AG04449 (cell line): ENCODE measurements around the gene STXBP5.

Experiments
- CTCF ChIA-PET: fragments of 350-600 bp; formaldehyde crosslinking; extraction: SDS; loops from one replicate; lab custom pipeline; 2021; ENCODE audit warnings: antibody characterized with exemption; lab: Yijun Ruan, JAX
- POLR2A ChIA-PET: fragments of 400-600, 350-600 bp; formaldehyde crosslinking; extraction: SDS; loops from one replicate; lab custom pipeline; 2020; ENCODE audit warnings: antibody characterized with exemption, inconsistent platforms; lab: Yijun Ruan, JAX
- DNase-seq: peaks from one replicate; pipeline ENCODE4 v3.0.0-alpha.2; 2010; ENCODE audit warnings: low read depth, low spot score
- H3K4me3 ChIP-seq: 2 replicates; pipeline ENCODE4 v1.5.1; 2011; ENCODE audit warnings: low read depth, mild to moderate bottlenecking, control low read depth, low read length
- TF ChIP-seq, protein P1 (sequence below): IDR thresholded peaks from one replicate; pipeline ENCODE4 v1.5.1; 2011; ENCODE audit warnings: mild to moderate bottlenecking, moderate library complexity, low read length, control low read depth, inconsistent platforms; ENCODE audit not compliant: insufficient read depth; ENCODE audit errors: missing control alignments

STXBP5 gene

DNA sequence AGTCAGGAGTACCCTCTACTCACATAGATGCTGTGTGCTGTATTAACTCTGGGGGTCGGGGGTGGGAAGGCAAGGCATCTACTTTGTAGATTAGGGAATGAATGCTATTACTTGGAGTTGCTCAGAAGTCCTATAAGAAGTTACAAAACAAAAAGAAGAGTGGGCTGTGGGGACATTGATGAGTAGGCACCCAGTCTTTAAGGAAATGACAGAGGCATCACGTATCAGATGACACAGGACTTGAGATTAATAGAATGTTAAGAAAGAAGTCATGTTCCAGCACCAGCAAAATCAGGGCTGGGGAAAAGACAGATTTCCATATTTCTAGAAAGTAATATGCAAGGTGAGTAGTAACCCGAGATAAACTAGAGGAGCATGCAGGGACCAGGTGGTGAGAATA lies 19.0 kb upstream of the STXBP5 start:
- no peak overlapping the region for H3K4me3 ChIP-seq
- TF ChIP-seq, protein P1, sequence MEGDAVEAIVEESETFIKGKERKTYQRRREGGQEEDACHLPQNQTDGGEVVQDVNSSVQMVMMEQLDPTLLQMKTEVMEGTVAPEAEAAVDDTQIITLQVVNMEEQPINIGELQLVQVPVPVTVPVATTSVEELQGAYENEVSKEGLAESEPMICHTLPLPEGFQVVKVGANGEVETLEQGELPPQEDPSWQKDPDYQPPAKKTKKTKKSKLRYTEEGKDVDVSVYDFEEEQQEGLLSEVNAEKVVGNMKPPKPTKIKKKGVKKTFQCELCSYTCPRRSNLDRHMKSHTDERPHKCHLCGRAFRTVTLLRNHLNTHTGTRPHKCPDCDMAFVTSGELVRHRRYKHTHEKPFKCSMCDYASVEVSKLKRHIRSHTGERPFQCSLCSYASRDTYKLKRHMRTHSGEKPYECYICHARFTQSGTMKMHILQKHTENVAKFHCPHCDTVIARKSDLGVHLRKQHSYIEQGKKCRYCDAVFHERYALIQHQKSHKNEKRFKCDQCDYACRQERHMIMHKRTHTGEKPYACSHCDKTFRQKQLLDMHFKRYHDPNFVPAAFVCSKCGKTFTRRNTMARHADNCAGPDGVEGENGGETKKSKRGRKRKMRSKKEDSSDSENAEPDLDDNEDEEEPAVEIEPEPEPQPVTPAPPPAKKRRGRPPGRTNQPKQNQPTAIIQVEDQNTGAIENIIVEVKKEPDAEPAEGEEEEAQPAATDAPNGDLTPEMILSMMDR: no peak
- POLR2A ChIA-PET: no interaction called here
- CTCF ChIA-PET: no interaction called here
- no peak for DNase-seq

DNA sequence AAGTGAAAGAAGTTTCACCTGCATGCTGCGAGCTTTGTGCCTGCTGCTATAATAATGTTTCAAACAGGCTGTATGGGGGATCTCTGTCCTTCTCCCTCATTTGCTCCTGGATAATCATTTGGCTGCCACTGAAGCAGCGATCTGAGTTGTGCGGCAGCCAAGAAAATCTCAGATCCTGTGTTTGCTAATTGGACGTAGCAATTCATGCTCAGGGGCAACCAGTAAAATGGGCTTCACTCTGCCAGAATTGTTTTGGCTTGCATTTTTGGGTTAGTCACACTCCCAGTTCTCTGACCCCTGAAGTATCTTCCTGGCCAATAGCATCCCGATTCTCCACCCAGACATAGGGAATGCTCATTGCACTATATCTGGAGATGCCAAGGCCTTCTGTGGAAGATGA lies 13.7 kb upstream of the STXBP5 start:
- no peak overlapping the region for H3K4me3 ChIP-seq
- ChIA-PET CTCF (interaction anchor here (1.3 to 1.6 kb wide), 2 partner anchors 9 to 19 kb away, joined by 3 to 4 read pairs; no protein-coding TSS in a partner anchor), POLR2A (no interaction called here)
- no peak for DNase-seq
- TF ChIP-seq, protein P1: no peak

DNA sequence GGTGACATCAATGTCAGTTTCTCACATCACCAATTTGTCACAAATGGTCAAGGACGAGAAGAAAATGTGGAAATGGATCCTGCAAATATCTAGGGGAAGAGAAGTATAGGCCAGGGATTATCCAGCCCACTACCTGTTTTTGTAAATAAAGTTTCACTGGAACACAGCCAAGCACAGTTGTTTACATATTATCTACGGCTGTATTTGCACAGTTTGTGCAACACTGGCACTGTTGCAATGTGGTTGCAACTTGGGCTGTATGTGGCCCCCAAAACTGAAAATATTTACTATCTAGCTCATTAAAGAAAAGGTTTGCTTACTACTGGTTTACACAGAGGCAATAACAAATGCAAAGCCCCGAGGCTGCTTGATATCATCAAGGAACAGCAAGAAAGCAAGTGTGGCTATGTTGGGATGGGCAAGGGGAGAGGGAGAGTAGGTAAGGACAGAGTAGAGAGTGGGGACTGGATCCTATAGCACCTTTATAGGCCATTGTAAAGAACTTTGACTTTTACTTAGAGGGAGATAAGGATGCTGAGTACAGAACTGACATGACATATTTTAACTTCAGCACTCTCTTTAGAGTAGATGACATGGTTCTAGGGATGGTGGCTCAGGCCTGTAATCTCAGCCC lies 11.8 kb upstream of the STXBP5 start:
- TF ChIP-seq, protein P1: no peak
- POLR2A ChIA-PET: no interaction called here
- no peak for DNase-seq
- H3K4me3 ChIP-seq: no peak overlapping the region
- CTCF ChIA-PET: interaction anchor here (1.5 kb wide), 1 partner anchor 15 kb away, joined by 3 read pairs; no protein-coding TSS in a partner anchor

DNA sequence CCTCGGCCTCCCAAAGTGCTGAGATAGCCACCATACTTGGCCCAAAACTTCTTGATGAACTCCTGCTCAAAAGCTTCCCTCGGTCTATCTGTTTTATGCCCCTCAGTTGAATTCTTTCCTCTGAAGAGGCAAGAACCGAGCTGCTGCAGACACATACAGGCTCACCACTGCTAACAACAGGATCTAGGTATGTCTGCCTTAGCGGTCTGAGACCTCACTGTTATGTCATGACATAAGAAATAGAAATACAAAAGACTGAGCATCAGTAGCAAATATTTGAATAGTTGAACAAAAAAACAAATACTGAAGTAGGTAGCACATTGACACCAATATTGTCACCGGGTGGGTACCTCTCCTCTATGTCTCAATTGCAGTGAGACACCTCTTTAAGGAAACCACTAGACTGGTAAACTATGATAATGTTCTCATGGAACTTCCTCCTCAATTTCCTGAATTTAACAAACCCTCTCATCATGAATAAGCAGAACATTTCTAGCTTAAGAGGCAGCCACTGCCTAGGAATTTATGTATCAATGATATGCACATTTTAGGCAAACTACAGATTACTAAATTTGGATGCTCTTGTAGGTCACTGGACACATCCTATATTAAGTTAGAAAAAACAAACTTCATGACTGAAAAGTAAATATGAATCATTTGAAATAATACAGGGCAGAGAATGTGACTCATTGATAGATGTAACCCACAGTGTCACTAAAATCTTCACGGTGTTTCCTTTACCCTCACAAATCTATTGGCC lies 9.4 kb upstream of the STXBP5 start:
- no peak overlapping the region for H3K4me3 ChIP-seq
- TF ChIP-seq, protein P1: no peak
- CTCF ChIA-PET: interaction anchor here (1.2 kb wide), 1 partner anchor 293 kb away, joined by 3 read pairs; no protein-coding TSS in a partner anchor
- DNase-seq: no peak
- POLR2A ChIA-PET: no interaction called here

DNA sequence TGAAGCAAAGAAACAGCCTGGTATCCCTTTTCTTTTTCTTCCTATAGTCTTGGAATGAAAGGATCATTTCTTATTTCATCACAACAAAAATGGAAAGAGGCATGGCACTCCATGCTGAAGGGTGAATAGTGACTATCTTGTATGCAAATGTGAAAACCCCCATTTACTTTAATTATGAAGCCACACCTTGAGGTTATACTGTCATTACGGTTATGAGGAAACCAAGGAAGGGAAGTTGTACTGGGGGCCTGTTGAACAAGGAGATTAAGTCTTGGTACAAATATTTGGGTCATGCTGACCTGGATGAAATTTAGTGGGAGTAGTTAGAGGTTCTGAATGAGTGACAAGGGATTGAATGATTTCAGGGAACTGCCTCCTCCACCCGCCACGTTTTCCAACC lies 8.7 kb upstream of the STXBP5 start:
- DNase-seq: no peak
- H3K4me3 ChIP-seq: no peak overlapping the region
- TF ChIP-seq, protein P1: no peak
- POLR2A ChIA-PET: no interaction called here
- CTCF ChIA-PET: interaction anchor here (1.2 kb wide), 1 partner anchor 294 kb away, joined by 3 read pairs; no protein-coding TSS in a partner anchor

DNA sequence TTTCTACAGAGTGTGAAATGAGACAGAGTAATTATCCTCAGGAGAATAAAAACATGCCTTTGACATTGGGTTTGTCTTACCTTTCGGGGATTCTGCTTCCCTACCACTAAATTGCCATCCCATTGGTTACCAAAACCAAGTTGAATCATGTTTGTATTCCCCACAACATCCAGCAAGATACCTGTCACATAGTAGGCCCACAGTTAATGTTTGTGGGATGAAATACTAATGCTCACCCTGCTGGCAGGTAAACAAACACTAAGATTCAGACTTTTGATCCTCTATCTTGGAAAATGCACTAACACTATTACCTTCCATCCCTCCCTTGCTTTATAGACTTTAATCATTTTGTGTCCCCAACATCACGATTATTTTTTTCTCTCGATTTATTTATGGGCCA lies 8.2 kb upstream of the STXBP5 start:
- ChIA-PET POLR2A (no interaction called here), CTCF (no interaction called here)
- no peak for DNase-seq
- no peak overlapping the region for H3K4me3 ChIP-seq
- TF ChIP-seq, protein P1: no peak
